ENCODE measurements around the gene MSLN.
A peak's percentile ranks its signal among the peaks of the same experiment; 100 is the strongest.

Gene MSLN

GRCh38 chr16:776824-777223, 16.3 kb downstream of the MSLN start:
- peaks cover 21% of the 10 kb centered on the region for H3K27me3 ChIP-seq (ENCODE audit: insufficient read depth, insufficient read length)

DNA sequence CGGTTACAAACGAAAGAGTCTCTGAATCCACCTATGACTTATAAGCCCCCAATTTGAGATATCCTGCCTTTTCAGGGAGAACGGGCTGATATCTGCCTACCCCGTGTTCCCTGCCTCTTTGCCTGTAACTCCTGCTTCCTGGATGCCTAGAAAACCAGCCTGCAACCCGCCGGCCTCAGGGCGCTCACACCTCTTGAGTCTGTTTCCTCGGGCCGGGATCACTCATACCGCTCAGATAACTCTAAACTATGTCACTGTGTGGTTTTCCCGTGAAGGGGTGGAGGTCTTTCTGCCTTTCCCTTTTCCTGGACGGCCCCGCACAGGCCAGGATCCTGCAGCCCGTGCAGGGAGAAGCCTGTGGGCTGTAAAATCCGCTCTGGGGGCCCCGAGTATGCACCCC, 17.3 kb downstream of the MSLN start:
- Histone ChIP-seq H3K36me3 (ENCODE audit: insufficient read depth, insufficient read length, low read length) (no peaks in the 10 kb centered on the region), H3K4me1 (ENCODE audit: insufficient read depth, insufficient read length) (peaks cover 10% of the 10 kb centered on the region), H3K27me3 (ENCODE audit: insufficient read depth, insufficient read length) (peaks cover 21% of the 10 kb centered on the region), H3K4me3 (ENCODE audit: insufficient read length, low read depth) (no peak overlapping the region), H3K9ac (ENCODE audit: insufficient read length, low read depth) (peak overlapping the region; percentile 8), H3K9me3 (ENCODE audit: insufficient read depth, low read length) (no peaks in the 10 kb centered on the region)
- TF ChIP-seq SUZ12 (IDR thresholded peaks at IDR 0.05; ENCODE audit: extremely low read depth, insufficient read depth, insufficient read length) = no peak
- TF ChIP-seq YY1 (IDR thresholded peaks at IDR 0.05; ENCODE audit: insufficient read depth, insufficient read length) = no peak
- TF ChIP-seq ZNF274 (IDR thresholded peaks at IDR 0.05; ENCODE audit: low read depth, low read length) = no peak
- DNase-seq (ENCODE audit: low read depth, low spot score) = no peak

More at GRCh38 chr16:776824-777223, 16.3 kb downstream of the MSLN start:
- Histone ChIP-seq H3K9me3 (ENCODE audit: insufficient read depth, low read length) (no peaks in the 10 kb centered on the region), H3K9ac (ENCODE audit: insufficient read length, low read depth) (no peak overlapping the region), H3K36me3 (ENCODE audit: insufficient read depth, insufficient read length, low read length) (no peaks in the 10 kb centered on the region), H3K4me1 (ENCODE audit: insufficient read depth, insufficient read length) (peaks cover 9% of the 10 kb centered on the region), H3K4me3 (ENCODE audit: insufficient read length, low read depth) (no peak overlapping the region)
- no peak for DNase-seq (ENCODE audit: low read depth, low spot score)
- no peak for TF ChIP-seq YY1 (IDR thresholded peaks at IDR 0.05; ENCODE audit: insufficient read depth, insufficient read length)
- no peak for TF ChIP-seq ZNF274 (IDR thresholded peaks at IDR 0.05; ENCODE audit: low read depth, low read length)
- no peak for TF ChIP-seq SUZ12 (IDR thresholded peaks at IDR 0.05; ENCODE audit: extremely low read depth, insufficient read depth, insufficient read length)

DNA sequence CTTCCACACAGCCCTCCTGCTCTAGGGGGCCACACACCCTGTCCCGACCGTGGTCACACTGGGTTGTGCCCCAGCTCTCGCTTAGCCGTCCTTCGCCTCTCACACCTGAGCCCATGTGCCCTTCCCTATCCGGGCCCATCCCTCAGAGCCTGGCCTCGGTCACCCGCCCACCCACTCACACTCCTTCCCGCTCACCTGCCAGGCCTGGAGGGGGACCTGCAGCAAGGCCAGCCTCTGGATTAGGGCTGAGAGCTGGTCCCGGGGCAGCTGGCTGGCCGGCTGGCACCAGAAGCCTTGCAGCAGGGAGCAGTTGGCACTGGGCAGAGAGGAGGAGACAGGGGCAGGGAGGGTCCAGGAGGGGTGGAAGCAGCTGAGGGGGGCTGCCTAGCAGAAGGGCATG, 17.9 kb downstream of the MSLN start:
- Histone ChIP-seq H3K27me3 (ENCODE audit: insufficient read depth, insufficient read length) (peaks cover 21% of the 10 kb centered on the region), H3K4me1 (ENCODE audit: insufficient read depth, insufficient read length) (peaks cover 9% of the 10 kb centered on the region), H3K9me3 (ENCODE audit: insufficient read depth, low read length) (no peaks in the 10 kb centered on the region), H3K4me3 (ENCODE audit: insufficient read length, low read depth) (no peak overlapping the region), H3K36me3 (ENCODE audit: insufficient read depth, insufficient read length, low read length) (no peaks in the 10 kb centered on the region), H3K9ac (ENCODE audit: insufficient read length, low read depth) (peak overlapping the region; percentile 8)
- no peak for TF ChIP-seq SUZ12 (IDR thresholded peaks at IDR 0.05; ENCODE audit: extremely low read depth, insufficient read depth, insufficient read length)
- no peak for TF ChIP-seq YY1 (IDR thresholded peaks at IDR 0.05; ENCODE audit: insufficient read depth, insufficient read length)
- TF ChIP-seq ZNF274 (IDR thresholded peaks at IDR 0.05; ENCODE audit: low read depth, low read length) = no peak
- DNase-seq (ENCODE audit: low read depth, low spot score) = no peak

DNA sequence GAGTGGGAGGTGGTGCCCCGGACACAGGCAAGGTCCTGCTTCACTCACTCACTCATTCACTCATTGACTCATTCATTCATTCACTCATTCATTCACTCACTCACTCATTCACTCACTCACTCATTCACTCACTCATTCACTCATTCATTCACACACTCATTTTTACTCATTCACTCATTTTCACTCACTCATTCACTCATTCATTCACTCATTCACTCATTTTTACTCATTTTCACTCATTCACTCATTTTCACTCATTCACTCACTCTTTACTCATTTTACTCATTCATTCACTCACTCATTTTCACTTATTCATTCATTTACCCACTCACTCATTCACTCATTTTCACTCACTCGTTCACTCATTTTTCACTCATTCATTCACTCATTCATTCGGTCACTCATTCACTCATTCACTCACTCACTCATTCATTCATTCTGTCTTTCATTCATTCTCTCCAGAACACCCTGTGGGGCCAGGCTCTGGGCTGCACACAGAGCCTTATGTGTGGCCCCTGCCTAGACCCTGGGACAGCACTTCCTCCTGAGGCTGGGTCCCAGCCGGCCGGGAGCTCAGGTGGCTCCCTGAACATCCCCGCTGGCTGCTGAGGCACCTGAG, 18.5 kb downstream of the MSLN start:
- Histone ChIP-seq H3K36me3 (ENCODE audit: insufficient read depth, insufficient read length, low read length) (peaks cover 1% of the 10 kb centered on the region), H3K4me3 (ENCODE audit: insufficient read length, low read depth) (no peak overlapping the region), H3K9me3 (ENCODE audit: insufficient read depth, low read length) (no peaks in the 10 kb centered on the region), H3K9ac (ENCODE audit: insufficient read length, low read depth) (no peak overlapping the region), H3K4me1 (ENCODE audit: insufficient read depth, insufficient read length) (peaks cover 10% of the 10 kb centered on the region), H3K27me3 (ENCODE audit: insufficient read depth, insufficient read length) (peaks cover 21% of the 10 kb centered on the region)
- no peak for TF ChIP-seq ZNF274 (IDR thresholded peaks at IDR 0.05; ENCODE audit: low read depth, low read length)
- TF ChIP-seq YY1 (IDR thresholded peaks at IDR 0.05; ENCODE audit: insufficient read depth, insufficient read length) = no peak
- TF ChIP-seq SUZ12 (IDR thresholded peaks at IDR 0.05; ENCODE audit: extremely low read depth, insufficient read depth, insufficient read length) = no peak
- DNase-seq (ENCODE audit: low read depth, low spot score) = no peak

- Histone ChIP-seq H3K4me1 (ENCODE audit: insufficient read depth, insufficient read length) (peaks cover 11% of the 10 kb centered on the region), H3K9ac (ENCODE audit: insufficient read length, low read depth) (no peak overlapping the region), H3K9me3 (ENCODE audit: insufficient read depth, low read length) (no peaks in the 10 kb centered on the region), H3K27me3 (ENCODE audit: insufficient read depth, insufficient read length) (peaks cover 21% of the 10 kb centered on the region), H3K36me3 (ENCODE audit: insufficient read depth, insufficient read length, low read length) (peaks cover 6% of the 10 kb centered on the region), H3K4me3 (ENCODE audit: insufficient read length, low read depth) (no peak overlapping the region)
- TF ChIP-seq YY1 (IDR thresholded peaks at IDR 0.05; ENCODE audit: insufficient read depth, insufficient read length) = no peak
- TF ChIP-seq ZNF274 (IDR thresholded peaks at IDR 0.05; ENCODE audit: low read depth, low read length) = no peak
- no peak for TF ChIP-seq SUZ12 (IDR thresholded peaks at IDR 0.05; ENCODE audit: extremely low read depth, insufficient read depth, insufficient read length)
- no peak for DNase-seq (ENCODE audit: low read depth, low spot score)
These were observed 19.0 kb downstream of the MSLN start for GRCh38 chr16:779561-779960.

DNA sequence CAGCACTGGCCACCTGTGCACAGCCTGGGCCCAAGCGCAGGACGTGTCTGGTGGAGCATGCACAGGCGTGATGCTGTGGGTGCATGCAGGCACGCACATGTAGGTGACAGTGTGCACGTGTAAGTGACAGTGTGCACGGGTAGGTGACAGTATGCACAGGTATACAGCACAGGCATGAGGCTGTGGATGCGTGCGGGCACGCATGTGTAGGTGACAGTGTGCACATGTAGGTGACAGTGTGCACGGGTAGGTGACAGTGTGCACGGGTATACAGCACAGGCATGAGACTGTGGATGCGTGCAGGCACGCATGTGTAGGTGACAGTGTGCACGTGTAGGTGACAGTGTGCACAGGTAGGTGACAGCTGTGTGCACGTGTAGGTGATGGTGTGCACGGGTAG, 19.8 kb downstream of the MSLN start:
- H3K9ac ChIP-seq (ENCODE audit: insufficient read length, low read depth) = no peak overlapping the region
- peaks cover 11% of the 10 kb centered on the region for H3K4me1 ChIP-seq (ENCODE audit: insufficient read depth, insufficient read length)
- peaks cover 13% of the 10 kb centered on the region for H3K36me3 ChIP-seq (ENCODE audit: insufficient read depth, insufficient read length, low read length)
- no peaks in the 10 kb centered on the region for H3K9me3 ChIP-seq (ENCODE audit: insufficient read depth, low read length)
- peaks cover 21% of the 10 kb centered on the region for H3K27me3 ChIP-seq (ENCODE audit: insufficient read depth, insufficient read length)
- TF ChIP-seq ZNF274 (IDR thresholded peaks at IDR 0.05; ENCODE audit: low read depth, low read length) = no peak
- no peak for TF ChIP-seq YY1 (IDR thresholded peaks at IDR 0.05; ENCODE audit: insufficient read depth, insufficient read length)
- no peak for DNase-seq (ENCODE audit: low read depth, low spot score)
- no peak overlapping the region for H3K4me3 ChIP-seq (ENCODE audit: insufficient read length, low read depth)

DNA sequence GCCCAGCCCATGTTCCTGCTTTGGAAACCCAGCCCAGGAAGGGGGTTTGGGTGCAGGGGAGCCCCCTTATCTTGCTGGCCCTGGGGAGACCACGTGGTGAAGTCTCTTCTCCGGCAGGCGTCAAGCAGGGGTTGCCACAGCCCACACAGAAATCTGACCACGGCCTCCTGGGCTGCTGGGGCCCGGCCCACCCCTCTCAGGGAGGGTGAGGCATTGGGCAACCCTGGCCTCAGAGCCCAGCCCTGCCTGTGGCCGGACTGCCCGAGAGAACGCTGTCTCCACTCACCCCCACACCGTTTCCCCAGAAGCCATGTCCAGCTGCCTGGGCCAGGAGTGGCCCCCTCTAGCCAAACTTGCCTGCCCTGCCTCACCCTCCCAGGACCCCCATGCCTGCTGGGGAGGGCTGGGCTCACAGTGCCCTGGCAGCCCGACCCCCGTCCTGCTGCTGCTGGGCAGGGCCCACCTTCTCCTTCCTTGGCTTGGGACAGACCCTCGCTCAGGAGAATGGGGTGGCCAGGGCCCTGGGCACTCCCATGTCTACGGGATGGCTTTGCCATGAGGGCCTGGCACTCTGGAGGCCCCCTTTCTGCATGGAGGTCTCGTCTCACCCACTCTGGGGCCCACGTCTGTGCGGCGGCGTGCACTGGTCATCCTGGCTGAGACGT, 20.9 kb downstream of the MSLN start:
- DNase-seq (ENCODE audit: low read depth, low spot score) = no peak
- Histone ChIP-seq H3K9ac (ENCODE audit: insufficient read length, low read depth) (no peak overlapping the region), H3K4me1 (ENCODE audit: insufficient read depth, insufficient read length) (peaks cover 13% of the 10 kb centered on the region), H3K4me3 (ENCODE audit: insufficient read length, low read depth) (no peak overlapping the region), H3K27me3 (ENCODE audit: insufficient read depth, insufficient read length) (peaks cover 21% of the 10 kb centered on the region), H3K9me3 (ENCODE audit: insufficient read depth, low read length) (no peaks in the 10 kb centered on the region), H3K36me3 (ENCODE audit: insufficient read depth, insufficient read length, low read length) (peaks cover 23% of the 10 kb centered on the region)
- TF ChIP-seq SUZ12 (IDR thresholded peaks at IDR 0.05; ENCODE audit: extremely low read depth, insufficient read depth, insufficient read length) = no peak
- no peak for TF ChIP-seq ZNF274 (IDR thresholded peaks at IDR 0.05; ENCODE audit: low read depth, low read length)
- TF ChIP-seq YY1 (IDR thresholded peaks at IDR 0.05; ENCODE audit: insufficient read depth, insufficient read length) = no peak

Measured in NT2/D1 (cell line).